Measurements from ENCODE around the gene ANXA4.

Gene ANXA4

DNA sequence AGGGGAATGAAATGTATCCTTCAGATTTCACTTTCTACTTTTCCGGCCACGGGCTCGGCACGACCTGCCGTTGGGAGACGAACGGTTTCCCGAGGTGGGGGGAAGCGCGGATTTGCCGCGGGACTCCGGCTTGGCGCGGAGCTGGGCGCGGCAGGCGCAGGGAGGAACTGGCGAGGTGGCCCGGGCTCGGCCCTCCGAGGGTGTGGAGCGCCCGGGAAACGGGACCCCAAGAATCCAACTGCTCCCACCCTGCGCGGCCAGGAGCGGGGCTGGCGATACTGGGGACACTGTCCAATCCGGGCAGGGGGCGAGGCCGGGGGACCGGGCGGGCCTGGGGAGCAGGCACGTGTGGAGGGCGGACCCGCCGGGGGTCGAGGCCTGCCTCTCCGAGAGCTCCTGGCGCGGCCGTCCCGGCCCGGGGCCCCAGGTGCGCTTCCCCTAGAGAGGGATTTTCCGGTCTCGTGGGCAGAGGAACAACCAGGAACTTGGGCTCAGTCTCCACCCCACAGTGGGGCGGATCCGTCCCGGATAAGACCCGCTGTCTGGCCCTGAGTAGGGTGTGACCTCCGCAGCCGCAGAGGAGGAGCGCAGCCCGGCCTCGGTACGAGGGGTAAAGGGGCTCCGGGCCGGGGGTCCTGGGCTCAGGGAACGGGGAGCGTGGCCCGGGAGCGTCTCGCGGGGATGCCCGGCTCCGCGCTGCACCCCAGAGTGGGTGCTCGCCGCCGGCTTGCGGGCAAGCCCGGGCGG, at the start of gene ANXA4:
TSS of gene ANXA4 (plus strand) at position 560 of the 747 bp plus-strand sequence. CDS start 39,432 bp downstream, outside the sequence.
- DNase-seq (ENCODE audit: low spot score): peak; percentile 46

- no peak for DNase-seq (ENCODE audit: low spot score)
Measured at GRCh38 chr2:69692424-69692823, 49.5 kb upstream of the ANXA4 start.

GRCh38 chr2:69693059-69693774, 48.7 kb upstream of the ANXA4 start:
- no peak for DNase-seq (ENCODE audit: low spot score)

DNA sequence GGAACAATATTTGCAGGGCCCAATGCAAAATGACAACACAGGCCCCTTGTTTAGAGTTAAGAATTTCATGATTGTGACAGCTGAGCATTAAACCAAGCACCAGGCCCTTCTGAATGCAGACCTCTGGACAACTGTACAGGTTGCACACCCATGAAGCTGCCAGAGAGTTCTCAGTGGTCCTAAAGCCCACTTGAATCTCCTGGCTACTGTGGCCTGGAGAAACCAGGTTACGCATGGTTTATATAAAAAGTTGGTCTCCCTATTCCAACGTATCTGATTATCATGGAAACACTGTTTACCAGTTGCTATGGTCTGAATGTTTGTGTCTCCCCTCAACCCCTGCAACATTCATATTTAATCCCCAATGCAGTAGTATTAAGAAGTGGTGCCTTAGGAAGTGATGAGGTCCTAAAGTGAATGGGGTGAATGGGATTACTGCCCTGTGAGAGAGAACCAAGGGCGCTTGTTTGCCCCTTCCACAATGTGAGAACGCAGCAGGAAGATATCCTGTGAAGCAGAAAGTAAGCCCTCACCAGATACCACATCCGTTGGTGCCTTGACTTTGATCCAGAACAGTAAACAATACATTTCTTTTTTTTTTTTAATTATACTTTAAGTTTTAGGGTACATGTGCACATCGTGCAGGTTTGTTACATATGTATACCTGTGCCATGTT, 48.0 kb upstream of the ANXA4 start:
- no peak for DNase-seq (ENCODE audit: low spot score)

GRCh38 chr2:69694894-69695849, 46.8 kb upstream of the ANXA4 start:
- no peak for DNase-seq (ENCODE audit: low spot score)

DNA sequence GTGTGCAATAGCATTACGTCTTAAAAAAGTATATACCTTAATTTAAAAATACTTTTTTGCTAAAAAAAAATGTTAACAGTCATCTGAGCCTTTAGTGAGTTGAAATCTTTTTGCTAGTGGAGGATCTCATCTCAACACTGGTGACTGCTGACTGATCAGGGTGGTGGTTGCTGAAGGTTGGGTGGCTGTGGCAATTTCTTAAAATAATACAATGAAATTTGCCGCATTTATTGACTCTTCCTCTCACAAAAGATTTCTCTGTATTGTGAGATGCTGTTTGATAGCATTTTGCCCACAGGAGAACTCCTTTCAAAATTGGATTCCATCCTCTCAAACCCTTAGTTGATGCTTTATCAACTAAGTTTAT, 46.1 kb upstream of the ANXA4 start:
- no peak for DNase-seq (ENCODE audit: low spot score)

DNA sequence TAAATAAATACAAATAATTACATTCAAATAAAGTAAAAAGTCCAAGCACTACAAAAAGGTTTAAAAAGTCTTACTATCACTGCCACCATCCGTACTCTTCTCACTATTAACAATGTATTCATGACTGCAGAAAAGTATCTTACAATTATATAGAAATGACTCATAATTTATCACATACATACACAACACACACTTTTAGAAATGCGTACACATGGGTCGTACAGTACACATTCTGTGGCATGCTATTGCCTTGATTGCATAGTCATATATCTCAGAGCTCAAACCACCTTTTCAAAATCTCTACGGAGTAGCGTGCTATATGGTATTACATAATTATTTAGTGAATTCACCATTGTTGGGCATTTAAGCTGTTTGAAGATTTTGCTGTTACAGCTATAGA, 41.6 kb upstream of the ANXA4 start:
- no peak for DNase-seq (ENCODE audit: low spot score)

- no peak for DNase-seq (ENCODE audit: low spot score)
Measured at GRCh38 chr2:69701100-69701945, 40.6 kb upstream of the ANXA4 start.

DNA sequence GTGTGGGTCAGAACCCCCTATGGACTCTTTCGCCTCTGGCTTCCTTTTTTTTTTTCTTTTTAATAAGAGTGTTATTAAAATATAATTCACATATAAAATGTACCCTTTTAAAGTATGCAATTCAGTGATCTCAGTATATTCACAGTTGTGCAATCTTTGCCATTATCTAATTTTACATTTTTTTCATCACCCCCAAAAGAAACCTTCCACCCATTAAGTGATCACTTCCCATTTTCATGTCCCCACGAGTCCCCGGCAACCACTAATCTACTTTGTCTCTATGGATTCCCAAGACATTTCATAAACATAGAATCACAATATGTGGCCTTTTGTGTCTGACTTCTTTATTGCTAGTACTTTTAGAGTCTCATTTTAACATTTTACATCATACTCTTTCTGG, 38.7 kb upstream of the ANXA4 start:
- no peak for DNase-seq (ENCODE audit: low spot score)

DNA sequence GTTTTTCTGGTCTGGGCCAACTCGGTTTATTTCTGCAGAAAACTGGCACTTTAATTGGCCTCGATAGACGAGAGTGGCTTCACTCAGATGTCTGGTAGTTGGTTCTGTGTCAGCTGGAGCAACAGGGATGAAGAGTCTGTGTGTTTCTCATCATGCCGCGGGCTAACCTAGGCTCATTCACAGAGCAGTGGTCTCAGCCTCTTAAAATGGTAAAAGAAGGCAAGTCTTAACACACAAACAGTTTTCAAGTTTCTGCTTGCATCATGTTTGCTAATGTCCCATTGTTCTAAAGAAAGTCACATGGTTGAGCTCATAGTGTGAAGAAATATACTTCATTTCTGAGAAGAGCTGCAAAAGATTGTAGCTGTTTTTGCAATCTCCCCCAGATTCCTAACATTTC, 37.5 kb upstream of the ANXA4 start:
- DNase-seq (ENCODE audit: low spot score): no peak

DNA sequence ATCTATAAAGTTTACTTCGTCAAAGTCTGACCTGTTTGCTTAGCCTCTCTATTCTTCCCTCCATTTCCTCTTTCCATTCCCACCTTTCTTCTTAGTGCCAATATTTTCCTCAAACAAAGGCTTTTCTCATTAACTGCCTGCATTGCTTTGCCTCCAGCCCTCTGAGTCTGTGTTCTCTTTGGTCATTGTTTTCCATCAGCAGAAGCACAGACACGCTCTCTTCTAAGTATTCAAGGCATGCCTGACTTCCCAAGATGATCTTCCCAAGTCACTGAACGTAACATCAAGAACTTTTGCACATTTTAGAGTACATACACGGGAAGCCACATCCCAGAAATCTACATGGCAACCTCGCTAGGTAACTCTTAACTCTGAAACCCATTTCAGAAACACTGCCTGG, 32.6 kb upstream of the ANXA4 start:
- DNase-seq (ENCODE audit: low spot score): no peak

DNA sequence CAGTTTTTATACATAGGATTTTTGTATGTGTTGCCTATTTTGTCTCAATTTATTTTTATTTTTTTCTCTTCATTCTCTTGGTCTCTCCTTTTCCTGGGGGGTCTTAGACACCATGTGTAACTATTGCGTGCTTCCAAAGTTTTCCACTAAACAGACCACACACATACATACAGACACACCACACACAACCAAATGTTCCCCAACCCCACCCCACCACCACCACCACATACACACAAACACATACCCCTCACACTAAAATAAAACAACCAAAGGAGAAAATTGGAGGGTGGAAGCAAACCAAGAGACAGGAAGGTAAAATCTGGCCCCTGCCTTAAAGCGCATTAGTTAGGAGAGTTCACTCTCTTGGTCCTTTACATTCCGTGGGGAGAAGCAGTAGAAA, 30.0 kb upstream of the ANXA4 start:
- no peak for DNase-seq (ENCODE audit: low spot score)

- no peak for DNase-seq (ENCODE audit: low spot score)
Measured at GRCh38 chr2:69714024-69714423, 27.9 kb upstream of the ANXA4 start.

DNA sequence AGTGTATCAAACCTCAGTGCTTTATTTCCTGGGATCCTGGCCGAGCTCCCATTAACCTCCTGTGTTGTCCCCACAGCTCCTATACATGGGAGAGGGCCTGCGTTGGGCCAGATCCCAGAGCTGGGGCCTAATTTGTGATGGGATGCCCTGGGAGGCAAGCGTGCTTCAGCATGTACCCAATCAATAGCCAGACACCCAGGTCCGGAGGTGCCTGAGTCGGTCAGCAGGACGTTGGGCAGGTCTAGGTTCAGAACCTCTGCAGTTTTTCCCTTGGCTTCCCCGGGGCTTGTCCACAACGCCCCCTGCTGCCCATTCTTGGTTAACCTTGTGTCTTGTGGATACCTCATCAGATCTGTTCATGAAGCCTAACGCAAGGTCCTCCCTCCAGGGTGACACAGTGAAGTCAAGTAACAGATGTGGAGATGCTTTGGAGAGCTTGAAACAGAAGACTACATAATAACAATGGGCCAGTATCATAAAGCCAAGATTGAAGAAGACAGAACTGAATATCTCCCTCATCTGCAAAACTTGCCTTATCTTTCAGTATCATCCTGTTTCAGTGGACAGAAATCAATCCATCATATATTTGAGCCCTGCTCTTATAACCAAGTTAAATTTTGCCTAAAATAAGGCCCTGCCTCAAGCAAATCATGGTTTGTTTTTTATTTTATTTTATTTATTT, 27.3 kb upstream of the ANXA4 start:
- DNase-seq (ENCODE audit: low spot score): peak; percentile 80

- no peak for DNase-seq (ENCODE audit: low spot score)
Measured at GRCh38 chr2:69715964-69716363, 26.0 kb upstream of the ANXA4 start.

- no peak for DNase-seq (ENCODE audit: low spot score)
Measured at GRCh38 chr2:69716555-69717120, 25.3 kb upstream of the ANXA4 start.

GRCh38 chr2:69717186-69717585, 24.7 kb upstream of the ANXA4 start:
- no peak for DNase-seq (ENCODE audit: low spot score)

DNA sequence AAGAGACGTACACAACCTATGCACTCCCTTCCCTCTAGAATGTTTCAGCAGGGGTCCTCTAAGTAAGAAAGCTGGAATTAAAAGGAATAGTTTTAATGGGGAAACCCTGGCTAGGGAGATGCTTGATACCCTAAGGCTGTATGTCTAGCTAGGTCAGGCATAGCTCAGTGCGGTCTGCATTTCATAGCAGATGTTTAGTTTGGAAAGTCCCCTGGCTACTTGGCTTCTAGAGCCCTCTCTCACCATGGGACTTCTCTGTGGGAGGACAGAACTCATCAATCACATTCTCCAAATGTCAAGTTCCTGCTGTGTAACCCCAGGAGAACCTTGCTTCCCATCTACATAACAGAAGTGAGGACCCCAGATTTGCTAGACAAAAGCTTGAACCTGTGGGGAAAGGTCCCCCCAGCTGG, 24.1 kb upstream of the ANXA4 start:
- no peak for DNase-seq (ENCODE audit: low spot score)

DNA sequence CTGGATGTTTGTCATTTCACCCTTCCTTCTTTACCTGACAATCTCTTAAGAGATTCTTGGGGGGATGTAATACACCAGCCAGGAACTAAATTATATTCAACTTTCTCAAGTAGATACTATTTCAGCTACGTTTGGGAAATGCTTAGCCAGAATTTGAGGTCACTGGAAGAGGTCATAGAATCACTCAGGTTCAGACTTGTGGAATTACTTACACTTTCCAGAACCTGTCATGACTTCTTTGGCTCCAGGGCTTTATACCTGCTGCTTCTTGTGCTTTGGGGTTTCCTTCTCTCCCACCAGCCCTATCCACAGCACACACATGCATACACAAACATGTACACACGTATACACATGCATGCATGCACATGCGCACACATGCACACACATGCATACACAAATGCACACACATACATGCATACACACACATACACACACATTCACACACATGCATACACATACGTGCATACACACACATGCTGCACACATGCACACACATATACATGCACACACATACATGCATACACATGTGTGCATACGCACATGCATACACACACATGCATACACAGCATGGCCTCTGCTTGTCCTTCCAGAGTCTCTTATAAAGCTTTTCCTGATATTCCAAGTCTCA, 23.5 kb upstream of the ANXA4 start:
- no peak for DNase-seq (ENCODE audit: low spot score)

DNA sequence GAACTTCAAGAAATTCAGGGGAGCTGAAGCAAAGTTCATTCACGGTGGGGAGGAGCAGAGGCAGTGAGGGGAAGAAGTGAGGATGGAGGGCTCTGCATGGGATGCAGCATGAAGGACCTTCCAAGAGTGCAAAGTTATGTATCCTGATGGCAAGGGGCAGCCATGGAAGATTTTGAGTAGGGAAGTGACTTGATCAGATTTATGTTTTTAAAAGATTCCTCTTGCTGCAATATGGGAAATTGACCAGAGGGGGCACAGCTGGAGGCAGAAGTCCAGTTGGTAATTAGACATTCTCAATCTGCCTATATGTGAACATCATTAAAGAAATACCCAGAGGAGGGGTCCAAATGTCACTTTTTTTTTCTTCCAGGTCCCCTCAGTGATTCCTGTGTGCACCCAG, 21.5 kb upstream of the ANXA4 start:
- no peak for DNase-seq (ENCODE audit: low spot score)

All from hematopoietic multipotent progenitor cell treated with erythropoietin and hydrocortisone succinate and interleukin-3 and kit ligand, for 15 days (in vitro differentiated cells).